ENCODE measurements around the gene SIL1.
A peak's percentile ranks its signal among the peaks of the same experiment; 100 is the strongest.

SIL1 gene

GRCh38 chr5:139164020-139164419, 34.1 kb downstream of the SIL1 start:
- H3K4me3 ChIP-seq (ENCODE audit: control insufficient read depth, low read depth, low read length), result no peak overlapping the region
- DNase-seq (ENCODE audit: low read depth), result peak; percentile 50
- TF ChIP-seq CTCF (conservative IDR thresholded peaks at IDR 0.05; ENCODE audit: control insufficient read depth, insufficient read depth, low read depth, low read length), result no peak

GRCh38 chr5:139162448-139162847, 35.7 kb downstream of the SIL1 start:
- DNase-seq (ENCODE audit: low read depth), result no peak

GRCh38 chr5:139158791-139159190, 39.4 kb downstream of the SIL1 start:
- DNase-seq (ENCODE audit: low read depth), result no peak
- TF ChIP-seq CTCF (conservative IDR thresholded peaks at IDR 0.05; ENCODE audit: control insufficient read depth, insufficient read depth, low read depth, low read length), result no peak

More at GRCh38 chr5:139162448-139162847, 35.7 kb downstream of the SIL1 start:
- no peak for TF ChIP-seq CTCF (conservative IDR thresholded peaks at IDR 0.05; ENCODE audit: control insufficient read depth, insufficient read depth, low read depth, low read length)
- no peak overlapping the region for H3K4me3 ChIP-seq (ENCODE audit: control insufficient read depth, low read depth, low read length)

GRCh38 chr5:139157556-139157955, 40.6 kb downstream of the SIL1 start:
- DNase-seq (ENCODE audit: low read depth), result no peak
- no peak for TF ChIP-seq CTCF (conservative IDR thresholded peaks at IDR 0.05; ENCODE audit: control insufficient read depth, insufficient read depth, low read depth, low read length)
- H3K4me3 ChIP-seq (ENCODE audit: control insufficient read depth, low read depth, low read length), result no peak overlapping the region

More at GRCh38 chr5:139158791-139159190, 39.4 kb downstream of the SIL1 start:
- H3K4me3 ChIP-seq (ENCODE audit: control insufficient read depth, low read depth, low read length), result no peak overlapping the region

GRCh38 chr5:139156814-139157213, 41.4 kb downstream of the SIL1 start:
- H3K4me3 ChIP-seq (ENCODE audit: control insufficient read depth, low read depth, low read length), result no peak overlapping the region
- no peak for TF ChIP-seq CTCF (conservative IDR thresholded peaks at IDR 0.05; ENCODE audit: control insufficient read depth, insufficient read depth, low read depth, low read length)
- no peak for DNase-seq (ENCODE audit: low read depth)

GRCh38 chr5:139155333-139155732, 42.8 kb downstream of the SIL1 start:
- TF ChIP-seq CTCF (conservative IDR thresholded peaks at IDR 0.05; ENCODE audit: control insufficient read depth, insufficient read depth, low read depth, low read length), result no peak

GRCh38 chr5:139151902-139152301, 46.3 kb downstream of the SIL1 start:
- DNase-seq (ENCODE audit: low read depth), result no peak
- no peak overlapping the region for H3K4me3 ChIP-seq (ENCODE audit: control insufficient read depth, low read depth, low read length)
- TF ChIP-seq CTCF (conservative IDR thresholded peaks at IDR 0.05; ENCODE audit: control insufficient read depth, insufficient read depth, low read depth, low read length), result no peak

More at GRCh38 chr5:139155333-139155732, 42.8 kb downstream of the SIL1 start:
- H3K4me3 ChIP-seq (ENCODE audit: control insufficient read depth, low read depth, low read length), result no peak overlapping the region
- no peak for DNase-seq (ENCODE audit: low read depth)

Data from fibroblast of mammary gland (primary cell).